ENCODE data around the gene CEP350. TPM values are rescaled to one million over a fixed set of nuclear protein-coding genes. Genes with fewer than 3 reads are reported as not detected.

The CEP350 gene
- total and polyA plus RNA-seq, 2 of the 4 experiments (the other 2 are of a cell fraction) = 5.0 to 36.4 TPM

DNA sequence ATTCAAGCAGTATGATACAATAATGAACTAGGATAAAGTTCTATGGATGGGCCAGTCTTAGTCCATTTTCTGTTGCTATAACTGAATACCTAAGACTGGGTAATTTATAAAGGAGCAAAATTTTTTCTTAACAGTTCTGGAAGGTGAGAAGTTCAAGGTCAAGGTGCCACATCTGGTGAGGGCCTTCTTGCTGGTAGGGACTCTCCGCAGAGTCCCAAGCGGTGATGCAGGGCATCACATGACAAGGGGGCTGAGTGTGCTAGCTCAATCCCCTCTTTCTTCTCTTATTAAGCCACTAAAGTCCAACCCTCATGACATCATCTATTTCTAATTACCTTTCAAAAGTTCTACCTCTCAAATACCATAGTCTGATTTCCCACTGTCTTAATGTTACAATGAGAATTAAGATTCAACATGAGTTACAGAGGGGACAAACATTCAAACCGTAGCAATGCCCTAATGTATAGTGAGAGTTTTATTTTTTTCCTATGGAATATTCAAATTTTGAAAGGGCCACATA, 107.9 kb downstream of the CEP350 start:
- dilution Hi-C loops (cut with HindIII; ENCODE audit: low sequenced_read_pairs, unreplicated experiment) = no loop called here
- no TSS peak for BruUV-seq (replicated peaks)
- in situ Hi-C loops (cut with MboI; ENCODE audit: low sequenced_read_pairs) = no loop called here

More for the DNA sequence above, 107.9 kb downstream of the CEP350 start:
- no peaks in the 10 kb centered on the region for H3K4me1 ChIP-seq (ENCODE audit: control insufficient read depth, insufficient read depth, low read length)
- no peaks in the 10 kb centered on the region for H4K20me1 ChIP-seq (ENCODE audit: insufficient read depth, low read length)
- no peaks in the 10 kb centered on the region for H3K27me3 ChIP-seq (ENCODE audit: control insufficient read depth, insufficient read depth, low read length)
- no peak overlapping the region for H3K23ac ChIP-seq (ENCODE audit: low read depth, low read length)
- H3K9ac ChIP-seq (ENCODE audit: low read depth, low read length) = no peak overlapping the region
- H2BK5ac ChIP-seq (ENCODE audit: low read depth, low read length, poor library complexity, severe bottlenecking) = no peak overlapping the region
- TF ChIP-seq FOS (IDR thresholded peaks at IDR 0.05; ENCODE audit: low read depth, low read length) (no peak), MXI1 (IDR thresholded peaks at IDR 0.05; ENCODE audit: borderline replicate concordance, low read depth, low read length) (no peak), CEBPB (IDR thresholded peaks at IDR 0.05; ENCODE audit: low read depth, low read length) (no peak)
- H3K18ac ChIP-seq (ENCODE audit: low read depth, low read length) = no peak overlapping the region
- no peak overlapping the region for H2AFZ ChIP-seq (replicated peaks; ENCODE audit: low read length, poor library complexity)
- peaks cover 3 to 7% of the 10 kb centered on the region in 2 experiments; a peak in 2 of 4 replicates for H3K79me1 ChIP-seq (ENCODE audit: low read depth in 1 of 2, low read length in 2 of 2)
- H3K9me1 ChIP-seq (ENCODE audit: insufficient read depth, low read length) = no peaks in the 10 kb centered on the region
- intact Hi-C loops (cut with micrococcal nuclease) = no loop called here
- no peak overlapping the region for H3K14ac ChIP-seq (replicated peaks; ENCODE audit: low read depth, low read length)
- no peak overlapping the region for H4K5ac ChIP-seq (ENCODE audit: low read depth, low read length)
- no peak overlapping the region for H3K56ac ChIP-seq (ENCODE audit: extremely low read depth, insufficient read depth, low read length)
- H2BK20ac ChIP-seq (ENCODE audit: low read depth, low read length) = no peak overlapping the region
- no peak overlapping the region for H3K4me2 ChIP-seq (ENCODE audit: low read depth, low read length)
- H3K4ac ChIP-seq (ENCODE audit: low read depth, low read length) = no peak overlapping the region
- no peak overlapping the region for H3K4me3 ChIP-seq (ENCODE audit: insufficient read depth, low read depth, low read length)
- no peak overlapping the region for H2AK5ac ChIP-seq (ENCODE audit: low read depth, low read length)
- no peaks in the 10 kb centered on the region for H3K9me3 ChIP-seq (ENCODE audit: control insufficient read depth, insufficient read depth, low read length)
- ATAC-seq (ENCODE audit: low read depth) (no peak), DNase-seq (no peak)
- no peak overlapping the region for H2BK15ac ChIP-seq (ENCODE audit: low read depth, low read length)
- H3K36me3 ChIP-seq (ENCODE audit: control insufficient read depth, insufficient read depth, low read length) = peaks cover 30% of the 10 kb centered on the region
- H4K8ac ChIP-seq (ENCODE audit: low read depth in 2 of 2, low read length in 2 of 2) = no peak overlapping the region
- no peak overlapping the region for H3K27ac ChIP-seq (ENCODE audit: insufficient read depth, low read length)
- H4K91ac ChIP-seq (ENCODE audit: insufficient read depth, low read depth, low read length) = no peak overlapping the region
- no peak overlapping the region for H2AK9ac ChIP-seq (replicated peaks; ENCODE audit: low read depth, low read length, poor library complexity)
- ChIA-PET POLR2A (ENCODE audit: unreplicated experiment) (no interaction called here), CTCF (no interaction called here)
- WGBS, 2 experiments (ENCODE audit: extremely low coverage in 2 of 2, insufficient read length in 1 of 2) = 100% methylated on average over 1 of the region's 3 CpGs; no CpG with 5 or more reads in 1 of the 2 experiments
- H2BK120ac ChIP-seq (ENCODE audit: low read depth, low read length) = no peak overlapping the region
